Peyer's patch (tissue), 4 donors: ENCODE data around the gene AFF2.

Source experiments
- CTCF ChIP-seq, 6 experiments: fragments of 450-650 bp in 4 of 6; fragments of 200-600 bp in 2 of 6; sonication (generic) in 1 of 6; IDR thresholded peaks; one replicate each; pipeline ENCODE4 v1.5.1; 2017 to 2019; ENCODE audit warnings: antibody characterized with exemption in 6 of 6, mild to moderate bottlenecking in 3 of 6, moderate library complexity in 1 of 6
- POLR2A ChIP-seq, 2 donors: fragments of 450-650 bp; IDR thresholded peaks; one replicate each; pipeline ENCODE4 v1.5.1; 2017; ENCODE audit warnings: antibody characterized with exemption in 2 of 2, mild to moderate bottlenecking in 2 of 2, moderate library complexity in 2 of 2

- no peak for TF ChIP-seq CTCF (IDR thresholded peaks at IDR 0.05)
- no peak for TF ChIP-seq POLR2A (IDR thresholded peaks at IDR 0.05)
These were observed 223.1 kb downstream of the AFF2 start for GRCh38 chrX:148723551-148723950.
